Stimulated activated naive CD8-positive, alpha-beta T cell treated with anti-CD3 and anti-CD28 coated beads, Interleukin-15, Interleukin-2, amounts not matched to agents 100 U/mL and 50 U/mL, for 24 hours (primary cell): ENCODE results near the gene PGM1.

Source experiments
- ATAC-seq: fragments of 150-1000 bp; cut with Tn5 transposase; one replicate; pipeline ENCODE4 v1.10.0; 2021
- DNase-seq: peaks from one replicate; pipeline ENCODE4 v3.0.0; 2021

Gene PGM1

DNA sequence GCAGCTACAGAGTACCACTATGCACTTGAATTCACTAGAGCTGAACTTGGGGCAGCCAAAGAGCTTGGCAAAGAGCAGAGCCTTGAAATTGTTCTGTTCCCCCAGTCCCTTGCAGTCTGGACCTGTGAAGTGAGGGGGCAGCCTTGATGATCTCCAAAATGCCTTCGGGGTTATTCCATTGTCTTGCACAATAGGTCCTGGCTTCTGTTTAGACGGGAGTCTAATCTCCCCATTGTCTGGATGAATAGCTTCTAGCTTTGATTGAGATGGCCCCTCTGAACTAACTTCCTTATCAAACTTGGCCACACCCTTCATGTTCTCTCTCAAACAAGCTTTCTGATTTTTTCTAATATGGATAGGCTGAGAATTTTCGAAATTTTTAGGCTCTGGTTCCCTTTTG is 72.6 kb downstream of the PGM1 start:
- DNase-seq, result no peak
- ATAC-seq, result no peak

DNA sequence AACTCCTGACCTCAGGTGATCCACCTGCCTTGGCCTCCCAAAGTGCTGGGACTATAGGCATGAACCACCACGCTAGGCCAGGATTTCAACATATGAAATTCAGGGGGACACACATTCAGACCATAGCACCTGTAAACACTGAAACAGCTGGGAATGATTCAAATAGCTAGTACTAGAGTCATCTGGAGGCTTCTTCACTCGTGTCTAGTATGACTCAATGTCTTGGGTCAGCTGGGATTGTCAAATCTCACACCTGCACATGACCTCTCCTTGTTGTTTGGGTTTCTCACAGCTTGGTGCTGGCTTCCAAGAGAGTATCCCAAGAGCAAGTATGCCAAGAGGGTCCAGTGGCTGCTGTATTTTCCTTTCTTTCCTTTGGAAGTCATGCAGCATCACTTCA is 75.1 kb downstream of the PGM1 start:
- ATAC-seq (no peak), DNase-seq (no peak)

DNA sequence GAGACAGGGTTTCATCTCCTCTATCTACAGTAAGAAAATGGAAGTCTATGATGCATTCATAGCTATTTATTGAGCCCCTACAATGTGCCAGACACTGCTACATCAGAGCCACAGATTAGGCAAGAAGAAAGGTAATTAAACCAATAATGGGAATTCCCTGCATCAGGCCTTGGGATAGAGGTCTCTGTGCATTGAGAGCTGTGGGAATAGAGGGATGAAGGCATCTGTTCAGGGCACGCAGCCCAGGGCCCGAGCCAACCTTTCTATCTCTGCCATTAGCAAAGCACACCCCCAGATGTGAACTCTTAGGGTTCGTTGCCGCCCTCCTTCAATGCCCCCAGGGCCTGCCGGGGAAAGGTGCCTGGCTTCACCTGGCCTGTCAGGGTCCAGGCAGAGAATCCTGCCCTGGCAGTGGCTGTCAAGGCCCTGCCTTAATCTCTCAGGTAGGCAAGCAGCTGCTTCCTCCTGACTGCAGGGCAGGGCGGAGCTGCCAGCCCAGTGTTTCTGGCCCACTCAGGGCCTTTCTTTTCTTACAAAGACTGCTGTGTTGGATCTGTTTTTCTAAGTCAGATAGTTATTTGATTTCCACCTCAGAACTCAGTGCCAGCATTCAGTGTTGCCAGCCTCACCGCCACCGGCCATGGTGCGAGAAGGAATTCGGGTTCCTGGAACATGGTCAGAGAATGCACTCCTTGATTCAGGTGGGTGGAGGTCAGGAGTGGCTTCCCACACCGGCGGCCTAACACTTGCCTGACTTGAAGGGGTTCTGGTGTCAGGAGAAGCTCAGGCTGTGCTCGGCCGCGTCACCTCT is 76.1 kb downstream of the PGM1 start:
- DNase-seq (no peak), ATAC-seq (no peak)

DNA sequence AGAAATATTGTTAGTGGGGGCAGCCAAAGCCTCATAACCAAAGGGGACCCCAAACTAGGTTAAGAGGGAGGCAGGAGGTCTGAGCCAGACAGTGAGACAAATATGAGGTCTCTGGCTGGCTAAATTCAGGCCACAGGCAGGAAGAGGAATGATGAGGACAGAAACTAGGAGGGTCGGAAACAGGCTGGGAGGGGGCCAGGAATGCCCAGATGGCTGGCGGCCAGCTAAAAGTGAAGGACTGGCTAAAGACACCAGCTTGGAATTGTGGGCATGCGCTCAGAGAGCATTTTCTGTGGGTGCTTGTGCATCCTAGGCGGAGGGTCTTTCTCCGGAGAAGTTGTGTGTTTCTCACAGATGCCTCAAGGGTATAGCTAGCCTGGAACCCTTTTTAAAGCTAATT is 77.0 kb downstream of the PGM1 start:
- DNase-seq (no peak), ATAC-seq (no peak)

DNA sequence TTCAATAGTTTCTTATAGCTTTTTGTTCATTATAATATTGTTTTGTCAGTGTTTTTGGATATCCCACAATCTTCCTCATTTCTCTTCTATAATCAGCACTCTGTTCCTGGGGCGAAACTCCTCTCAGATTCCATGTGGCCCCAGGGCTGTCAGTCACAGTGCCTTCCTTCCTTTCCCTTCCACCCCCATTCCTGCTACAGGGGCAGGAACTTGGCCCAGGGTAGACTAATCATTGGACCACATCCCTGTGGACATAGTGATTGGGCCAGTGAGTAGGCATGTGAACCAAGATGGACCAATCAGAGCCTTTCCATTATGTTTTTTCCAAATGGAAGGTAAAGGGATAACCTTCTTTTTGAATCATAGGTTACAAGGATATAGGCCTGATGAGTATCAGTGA is 78.3 kb downstream of the PGM1 start:
- no peak for ATAC-seq
- no peak for DNase-seq

DNA sequence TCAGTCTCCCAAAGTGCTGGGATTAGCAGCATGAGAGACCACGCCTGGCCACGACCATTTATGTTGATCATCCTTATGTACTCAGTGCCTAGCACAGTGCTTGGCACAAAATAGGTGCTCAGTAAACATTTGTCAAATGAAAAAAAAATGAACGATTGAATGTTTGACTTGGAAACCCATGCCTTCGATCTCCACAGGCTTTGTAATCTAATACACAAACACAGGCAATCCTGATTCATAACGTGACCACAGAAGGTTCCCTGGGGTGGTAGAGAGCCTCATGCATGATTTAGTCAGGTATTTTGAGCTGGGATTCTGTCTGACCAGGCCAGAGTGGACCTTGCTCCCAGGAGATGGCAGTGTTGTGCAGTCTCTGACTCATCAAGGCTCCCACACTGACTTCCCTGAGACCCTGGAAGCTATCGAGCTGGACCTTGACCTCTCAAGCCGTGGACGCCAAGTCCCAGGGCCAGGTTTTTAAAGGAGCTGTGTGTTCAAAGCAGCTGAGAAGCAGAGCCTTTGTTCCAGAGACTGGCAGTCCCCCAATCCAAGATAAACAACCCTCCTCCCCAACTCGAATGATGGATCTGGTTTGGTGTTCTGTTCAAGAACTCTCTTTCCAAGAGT is 81.1 kb downstream of the PGM1 start:
- DNase-seq (peak; percentile 12), ATAC-seq (peak; percentile 14)

DNA sequence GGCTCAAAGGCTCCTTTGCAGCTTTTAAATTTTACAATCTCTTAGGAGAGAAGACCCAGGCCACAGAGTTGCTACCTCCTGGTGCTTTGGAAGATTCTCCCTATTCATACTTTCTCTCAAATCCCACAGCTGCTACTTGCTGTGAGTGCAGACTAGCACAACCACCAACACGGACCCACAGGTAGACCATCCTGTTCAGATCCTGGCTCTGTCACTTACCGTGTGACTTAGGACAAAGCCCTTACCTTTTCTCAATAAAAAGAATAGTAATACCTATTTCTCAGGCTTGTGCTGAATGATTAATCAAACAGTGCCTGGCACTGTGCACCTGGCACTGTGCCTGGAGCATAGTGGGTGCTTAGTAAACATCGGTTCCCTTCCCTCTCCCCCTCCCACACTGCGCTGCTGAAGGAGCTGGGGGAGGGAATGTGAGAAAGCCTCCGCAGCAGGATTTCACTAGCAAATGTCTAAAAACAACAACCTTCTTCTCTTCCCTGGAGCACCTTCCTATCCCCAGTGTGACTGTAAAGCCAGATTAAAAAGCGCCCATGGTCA is 81.7 kb downstream of the PGM1 start:
- ATAC-seq, result no peak
- no peak for DNase-seq

DNA sequence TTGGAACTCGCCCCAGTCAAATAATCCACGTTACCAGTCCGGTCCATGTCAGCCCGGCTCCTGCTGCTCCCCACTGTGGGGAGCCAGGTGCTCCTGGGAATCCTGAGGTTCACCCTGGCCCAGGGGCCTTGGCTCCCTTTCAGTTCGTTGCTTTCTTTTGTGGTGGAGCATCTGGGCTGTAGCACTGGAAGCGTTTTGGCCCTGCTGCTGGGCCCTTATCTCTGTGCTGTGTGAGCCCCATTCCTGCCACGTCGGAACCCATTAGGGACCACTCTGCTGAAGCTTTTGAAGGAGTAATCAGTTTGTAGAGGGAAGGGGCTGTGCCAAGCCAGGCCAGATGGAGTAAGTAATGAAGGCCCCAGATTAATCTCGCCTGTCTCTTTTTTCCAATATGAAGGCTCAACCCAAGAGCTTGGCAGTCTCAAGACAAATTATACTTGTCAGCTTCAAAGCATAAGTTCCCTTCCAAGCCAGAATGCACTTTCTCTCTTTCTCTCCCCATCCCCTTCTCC is 82.3 kb downstream of the PGM1 start:
- DNase-seq (no peak), ATAC-seq (no peak)

DNA sequence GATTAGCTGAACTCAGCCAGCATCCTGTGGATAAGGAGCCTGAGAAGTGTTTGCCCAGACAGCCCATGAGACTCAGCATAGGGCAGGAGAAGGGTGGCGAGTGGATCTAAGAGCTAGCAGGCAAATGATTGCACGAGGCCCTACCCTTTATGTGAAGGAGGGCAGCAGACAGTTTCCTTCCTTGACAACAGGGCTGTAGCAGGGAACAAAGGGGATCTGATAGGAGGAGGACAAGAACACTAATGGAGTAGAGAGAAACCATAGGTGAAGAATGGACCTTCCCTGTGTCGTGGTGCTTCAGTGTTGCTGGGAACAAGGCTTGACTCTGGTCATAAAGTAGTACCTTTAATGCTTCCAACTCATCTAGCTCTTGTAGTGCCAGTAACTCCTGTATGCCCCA is 84.3 kb downstream of the PGM1 start:
- no peak for ATAC-seq
- no peak for DNase-seq

DNA sequence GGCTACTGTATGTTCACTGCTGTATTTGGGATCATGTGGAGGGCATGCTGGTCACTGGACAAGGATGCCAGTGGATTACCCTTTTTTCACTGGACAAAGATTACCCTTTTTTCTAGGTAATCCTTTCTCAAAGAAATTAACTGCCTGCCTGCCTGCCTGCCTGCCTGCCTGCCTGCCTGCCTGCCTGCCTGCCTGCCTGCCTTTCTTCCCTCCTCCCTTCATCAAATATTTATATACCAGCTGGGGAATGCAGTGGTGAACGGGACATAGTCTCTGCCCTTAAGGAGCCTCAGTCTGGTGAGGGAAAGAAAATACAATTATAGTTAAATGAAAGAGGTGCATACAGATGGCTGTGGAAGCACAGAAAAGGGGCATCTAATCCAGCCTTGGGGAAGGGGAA is 85.0 kb downstream of the PGM1 start:
- no peak for ATAC-seq
- no peak for DNase-seq

DNA sequence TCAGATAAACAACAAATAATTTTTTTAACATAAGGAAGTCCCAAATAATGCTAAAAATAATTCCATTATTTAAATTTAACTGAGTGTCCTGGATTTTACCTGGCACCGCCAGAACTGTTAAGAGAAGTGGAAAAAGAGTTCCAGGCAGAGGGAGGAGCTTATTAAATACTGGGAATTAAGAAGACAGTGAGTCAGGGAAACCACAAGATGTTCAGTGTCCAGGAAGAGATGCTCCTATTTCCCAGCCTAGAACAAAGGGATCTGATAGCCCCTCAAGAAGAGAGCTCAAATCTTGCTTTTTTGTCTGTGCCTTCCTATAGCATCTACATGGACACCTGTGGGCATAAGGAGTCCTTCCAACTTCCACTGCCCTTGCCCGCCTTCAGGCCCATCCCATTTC is 85.9 kb downstream of the PGM1 start:
- no peak for DNase-seq
- no peak for ATAC-seq

DNA sequence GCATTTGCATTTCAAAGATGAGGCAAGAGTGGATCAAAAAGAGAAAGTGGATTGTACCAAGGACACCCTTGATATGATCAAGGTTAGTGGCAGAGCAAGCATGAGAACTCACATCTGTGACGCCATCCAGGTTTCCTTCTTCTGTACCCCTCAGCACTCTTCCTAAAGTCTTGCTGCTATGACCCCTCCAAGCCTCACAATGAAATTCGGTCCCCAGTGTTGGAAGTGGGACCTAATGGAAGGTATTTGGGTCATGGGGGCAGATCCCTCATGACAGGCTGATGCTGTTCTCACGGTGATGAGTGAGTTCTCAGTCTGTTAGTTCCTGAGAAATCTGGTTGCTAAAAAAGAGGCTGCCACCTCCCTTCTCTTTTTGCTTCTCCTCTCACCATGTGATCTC is 86.4 kb downstream of the PGM1 start:
- DNase-seq (no peak), ATAC-seq (no peak)

DNA sequence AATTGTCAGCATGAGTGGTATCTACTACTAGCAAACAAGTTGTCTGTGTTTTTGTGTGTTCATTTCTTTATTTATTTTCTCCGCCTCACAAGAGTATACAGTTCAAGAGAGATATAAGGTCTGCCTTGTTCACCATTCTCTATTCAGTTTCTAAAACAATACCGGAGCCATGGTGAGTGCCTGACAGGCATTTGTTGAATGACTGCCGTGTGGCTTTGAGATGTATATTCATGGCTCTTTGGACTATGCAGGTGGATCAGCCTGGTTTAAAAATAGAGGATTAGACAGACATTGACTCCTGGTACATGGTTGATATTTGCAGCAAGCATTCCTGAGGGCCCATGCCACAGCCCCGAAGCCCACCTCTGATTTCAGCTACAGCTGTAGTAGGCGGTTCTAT is 89.7 kb downstream of the PGM1 start:
- no peak for ATAC-seq
- DNase-seq, result no peak

DNA sequence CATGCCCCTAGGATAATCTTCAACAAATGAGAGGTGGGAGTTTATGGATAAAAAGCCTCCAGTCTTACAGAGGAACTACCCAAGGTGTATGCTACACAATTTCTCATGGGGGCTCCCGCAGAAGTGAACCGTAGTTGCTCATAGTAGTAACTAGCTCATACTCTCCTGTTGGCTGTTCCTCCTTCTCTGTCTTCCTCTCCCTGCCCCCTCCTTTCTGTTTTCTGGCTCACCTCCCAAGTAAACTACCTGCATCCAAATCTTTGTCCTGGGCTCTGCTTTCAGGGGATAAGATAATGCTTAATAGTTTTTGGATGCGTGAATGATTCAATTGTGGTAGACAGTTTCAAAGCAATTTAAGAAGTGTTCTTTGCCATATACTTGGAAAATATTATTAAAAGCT is 90.5 kb downstream of the PGM1 start:
- no peak for ATAC-seq

DNA sequence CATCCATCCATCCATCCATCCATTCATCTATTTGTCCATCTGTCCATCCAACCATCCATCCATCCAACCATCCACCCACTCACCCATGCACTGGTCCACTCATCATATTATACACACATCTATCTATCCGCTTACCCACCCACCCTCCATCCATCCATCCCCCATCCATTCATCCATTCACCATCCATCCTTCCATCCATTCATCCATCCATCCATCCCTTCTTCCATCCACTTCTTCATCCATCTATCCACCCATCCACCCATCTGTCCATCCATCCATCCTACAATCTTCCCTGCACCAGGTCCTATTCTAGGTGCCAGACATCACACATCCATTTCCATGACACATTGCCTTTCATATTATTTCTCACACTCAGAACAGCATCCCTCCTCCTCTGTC is 93.5 kb downstream of the PGM1 start:
- ATAC-seq (no peak), DNase-seq (no peak)

More for the DNA sequence above, 90.5 kb downstream of the PGM1 start:
- no peak for DNase-seq

DNA sequence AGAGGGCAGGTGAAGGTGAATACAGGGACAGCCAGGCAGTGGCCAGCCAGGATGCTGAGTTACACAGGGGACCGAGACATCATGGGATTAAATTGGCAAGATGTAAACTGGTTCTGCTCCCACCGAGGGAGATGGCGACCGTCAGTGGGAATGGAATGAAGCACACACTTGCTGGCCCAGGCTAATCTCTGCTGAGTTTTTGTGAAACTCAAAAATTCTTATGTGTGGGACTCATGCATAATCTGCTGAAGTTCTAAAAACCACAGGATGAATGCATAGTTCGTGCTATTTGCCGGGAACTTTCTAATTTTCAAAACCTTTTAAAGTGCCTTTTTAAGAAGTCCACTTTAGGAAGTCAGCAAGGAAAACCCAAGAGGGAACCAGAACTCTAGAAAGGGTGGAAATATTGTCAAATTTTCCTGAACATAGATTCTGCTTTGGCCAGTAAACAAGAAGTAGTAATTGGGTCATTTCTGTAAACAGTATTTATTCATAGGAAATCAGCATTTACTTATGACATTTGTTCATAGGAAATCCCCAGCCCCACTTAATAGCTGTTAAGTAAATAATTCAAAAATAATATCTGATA is 95.2 kb downstream of the PGM1 start:
- ATAC-seq (no peak), DNase-seq (no peak)

DNA sequence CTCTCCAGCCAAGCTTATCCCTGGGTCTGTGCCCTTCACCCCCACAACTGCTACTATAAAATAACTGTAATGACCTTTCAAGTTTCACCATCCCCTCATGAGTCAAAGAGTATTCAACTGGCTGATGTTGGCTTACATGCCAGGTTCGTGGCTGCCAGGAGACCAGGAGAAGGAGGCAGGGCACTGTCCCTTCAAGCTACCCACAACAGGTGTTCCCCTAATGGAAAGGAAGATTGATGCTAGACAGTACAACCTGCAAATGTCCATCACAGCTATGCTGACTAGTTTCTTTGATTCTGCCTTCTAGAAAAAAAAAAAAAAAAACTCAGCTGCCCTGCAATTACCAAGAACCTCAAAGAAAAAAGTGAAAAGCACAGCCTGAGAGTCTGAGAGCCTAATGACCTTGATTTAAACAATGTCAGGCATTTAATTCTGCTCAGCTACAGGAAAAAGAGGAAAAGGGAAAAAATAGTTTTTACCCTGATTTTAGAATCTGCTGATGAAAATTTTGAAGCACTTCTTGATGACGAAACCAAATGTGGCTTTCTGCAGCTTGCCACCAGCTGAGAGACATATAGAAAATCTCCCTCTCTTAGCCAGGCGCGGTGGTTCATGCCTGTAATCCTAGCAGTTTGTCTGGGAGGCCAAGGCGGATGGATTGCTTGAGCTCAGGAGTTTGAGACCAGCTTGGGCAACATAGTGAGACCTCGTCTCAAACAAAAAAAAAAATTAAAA is 97.9 kb downstream of the PGM1 start:
- ATAC-seq (no peak), DNase-seq (no peak)

DNA sequence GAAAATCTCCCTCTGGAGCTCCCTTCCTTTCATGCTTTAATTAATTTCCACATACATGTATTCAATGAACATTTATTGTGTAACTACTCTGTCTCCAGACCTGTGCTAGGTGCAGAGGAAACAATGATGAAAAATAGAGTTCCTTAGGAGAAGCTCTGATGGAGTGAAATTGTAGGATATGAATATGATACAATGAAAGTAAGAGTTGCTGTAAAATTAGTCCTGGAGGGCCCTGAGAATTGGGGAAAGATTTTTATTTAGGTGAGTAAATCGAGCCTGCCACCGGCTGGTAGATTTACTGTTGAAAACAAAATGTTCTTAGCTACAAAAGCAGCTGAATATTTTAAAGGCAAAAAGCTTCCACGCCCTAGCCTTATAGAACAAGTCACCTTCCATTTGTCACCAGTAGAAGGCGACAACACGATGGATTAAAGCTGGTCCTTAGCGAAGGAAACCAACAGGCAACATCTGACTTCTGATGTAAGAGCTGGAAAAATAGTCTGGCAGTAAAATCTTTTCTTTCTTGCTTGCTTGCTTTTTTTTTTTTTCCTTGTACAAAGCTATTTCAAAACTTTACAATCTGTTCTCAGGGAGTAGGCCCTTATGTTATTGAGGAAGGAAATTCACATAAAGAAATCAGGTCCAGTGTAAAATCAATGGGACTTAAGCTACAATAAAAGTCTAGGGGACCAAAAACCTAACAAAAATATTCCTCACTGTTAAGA is 98.7 kb downstream of the PGM1 start:
- ATAC-seq (peak; percentile 52), DNase-seq (peak; percentile 10)

DNA sequence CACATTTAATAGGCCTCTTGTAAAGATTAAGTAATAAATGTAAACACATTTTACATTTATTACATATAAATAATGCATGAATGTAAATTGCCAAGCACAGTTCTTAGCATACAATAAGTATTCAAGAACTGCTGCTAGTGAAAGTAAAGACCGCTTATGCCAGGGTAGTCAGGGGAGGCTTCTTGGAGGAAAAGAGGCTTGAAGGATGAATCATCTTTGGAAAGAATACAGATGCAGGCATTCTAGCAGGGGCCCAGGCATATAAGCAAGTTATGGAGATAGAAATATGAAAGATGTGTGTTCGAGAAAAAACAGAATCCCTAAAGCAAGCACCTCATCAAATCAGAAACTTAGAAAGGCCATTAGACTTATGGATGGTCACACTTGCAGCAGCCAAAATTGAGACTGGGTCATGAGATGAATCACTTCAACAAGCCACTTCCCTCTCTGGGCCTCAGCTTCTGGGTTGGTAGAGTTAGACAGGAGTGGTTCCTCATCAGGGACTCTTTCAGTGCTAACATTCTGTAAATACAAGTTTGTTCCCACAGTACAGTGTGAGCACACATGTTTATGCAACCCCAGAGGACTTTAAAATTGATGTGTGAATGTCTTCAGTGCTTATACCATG is 100.8 kb downstream of the PGM1 start:
- DNase-seq (no peak), ATAC-seq (no peak)

DNA sequence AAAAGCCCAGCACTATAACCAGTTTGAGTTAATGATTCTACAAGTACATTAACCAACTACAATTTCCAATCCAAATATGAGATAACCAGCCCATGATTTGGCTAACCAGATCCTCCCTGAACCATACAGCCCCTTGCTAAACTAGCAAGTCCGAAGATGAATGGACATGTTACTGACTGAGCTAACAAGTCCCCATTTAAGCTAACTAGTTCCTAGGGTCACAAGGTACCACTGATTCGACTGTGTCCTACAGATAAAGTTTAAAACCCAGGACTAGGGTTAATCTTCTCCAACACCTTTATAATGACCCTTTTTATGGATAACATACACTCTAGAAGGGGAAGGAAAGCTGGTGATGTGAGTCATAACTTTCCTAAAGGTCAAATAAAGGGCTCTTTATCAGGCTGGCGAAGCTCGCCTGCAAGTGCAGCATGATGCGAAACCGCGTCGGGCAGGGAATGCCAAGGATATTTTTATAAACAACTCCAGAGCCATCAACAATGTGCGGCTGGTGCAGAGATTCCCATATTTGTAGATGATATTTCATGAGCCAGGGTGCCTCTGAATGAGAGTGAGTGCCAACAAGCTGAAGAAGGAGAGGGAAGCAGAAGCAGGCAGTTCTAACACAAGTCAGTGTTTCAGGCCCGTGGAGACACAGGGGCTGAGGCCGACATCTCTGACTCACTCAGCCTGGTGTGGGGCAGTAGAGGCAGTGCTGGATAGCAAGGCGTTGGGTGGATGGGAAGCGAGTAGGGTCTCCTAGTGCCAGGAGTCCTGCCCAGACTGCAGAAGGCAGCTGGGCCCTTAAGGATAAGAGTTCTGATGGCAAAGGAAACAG is 105.0 kb downstream of the PGM1 start:
- ATAC-seq (no peak), DNase-seq (no peak)
